IPS DF 6.9 (cell line): ENCODE measurements around the gene BHMT2.

Experiments used
- DNase-seq: peaks from one replicate; pipeline ENCODE4 v3.0.0-alpha.2; 2013; ENCODE audit warnings: low read depth, low spot score
- H3K27ac ChIP-seq: one replicate; pipeline ENCODE4 v1.5.1; 2013; ENCODE audit warnings: low read length, control low read depth
- H3K27me3 ChIP-seq: 2 replicates; pipeline ENCODE4 v1.6.1; 2013; ENCODE audit warnings: mild to moderate bottlenecking, low read length; ENCODE audit not compliant: control insufficient read depth, insufficient read depth
- H3K36me3 ChIP-seq: 2 replicates; pipeline ENCODE4 v1.6.1; 2013; ENCODE audit warnings: low read length; ENCODE audit not compliant: control insufficient read depth, insufficient read depth
- H3K4me1 ChIP-seq: 2 replicates; pipeline ENCODE4 v1.6.1; 2013; ENCODE audit warnings: low read length; ENCODE audit not compliant: control insufficient read depth, insufficient read depth
- H3K4me3 ChIP-seq: 2 replicates; pipeline ENCODE4 v1.5.1; 2013; ENCODE audit warnings: mild to moderate bottlenecking, low read length
- H3K9me3 ChIP-seq: 2 replicates; pipeline ENCODE4 v1.6.1; 2013; ENCODE audit warnings: low read length, inconsistent platforms; ENCODE audit not compliant: control insufficient read depth, insufficient read depth
- WGBS: extraction: QIAGEN DNeasy Blood & Tissue Kit; methylation state at CpG from one replicate; pipeline ENCODE4 v1.1.7; 2013; ENCODE audit warnings: mixed read lengths, missing lambda C conversion rate; ENCODE audit not compliant: insufficient read length, insufficient coverage; 5-methylcytosine and 5-hydroxymethylcytosine counted together

The BHMT2 gene

DNA sequence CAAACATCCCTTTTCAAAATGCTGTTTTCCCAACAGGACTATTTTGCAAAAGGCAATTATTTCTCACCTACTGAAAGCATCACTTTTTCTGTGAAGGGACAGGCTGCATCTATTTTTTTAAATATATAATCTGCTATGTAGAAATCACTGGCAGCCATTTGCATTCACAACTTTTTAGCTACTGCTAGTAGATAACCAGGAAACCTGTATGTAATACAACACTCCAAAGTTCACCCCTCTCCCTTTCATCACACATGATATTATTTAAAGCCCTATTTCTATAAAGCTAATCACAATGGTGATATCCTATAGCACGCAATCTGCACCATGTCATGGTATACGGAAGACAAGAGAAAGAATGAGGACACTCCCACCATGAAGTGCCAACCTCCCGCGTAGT is 9.9 kb upstream of the BHMT2 start:
- no peaks in the 10 kb centered on the region for H3K4me1 ChIP-seq
- H3K9me3 ChIP-seq = no peaks in the 10 kb centered on the region
- H3K27ac ChIP-seq = no peak overlapping the region
- no peaks in the 10 kb centered on the region for H3K27me3 ChIP-seq
- DNase-seq = no peak
- WGBS = no CpG with 5 or more reads among the region's 4 CpGs
- H3K36me3 ChIP-seq = no peaks in the 10 kb centered on the region
- H3K4me3 ChIP-seq = no peak overlapping the region

DNA sequence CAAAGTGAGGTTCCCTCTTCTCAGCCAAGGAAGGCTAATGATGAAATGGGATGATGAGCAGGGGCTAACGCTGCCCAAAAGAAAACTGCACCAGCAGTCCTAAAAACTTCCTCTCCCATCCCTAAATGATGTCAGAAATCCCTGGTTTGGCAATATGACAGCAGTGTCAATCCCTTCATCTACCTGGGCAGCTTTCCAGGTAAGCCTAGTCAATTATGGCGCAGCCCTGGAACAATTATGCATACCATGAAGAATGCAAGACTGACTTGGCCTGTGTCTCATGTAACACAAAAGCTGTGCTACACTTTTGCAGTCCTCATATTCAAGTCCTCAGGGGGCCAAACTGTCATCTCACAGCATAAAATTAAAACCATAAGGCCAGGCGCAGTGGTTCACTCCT is 7.1 kb upstream of the BHMT2 start:
- H3K4me1 ChIP-seq = no peaks in the 10 kb centered on the region
- H3K9me3 ChIP-seq = no peaks in the 10 kb centered on the region
- no peak for DNase-seq
- no peaks in the 10 kb centered on the region for H3K36me3 ChIP-seq
- no peak overlapping the region for H3K27ac ChIP-seq
- H3K4me3 ChIP-seq = no peak overlapping the region
- H3K27me3 ChIP-seq = no peaks in the 10 kb centered on the region
- no CpG with 5 or more reads among the region's 3 CpGs for WGBS

GRCh38 chr5:79070350-79070667 is 742 bp downstream of the BHMT2 start:
- WGBS = no CpG with 5 or more reads among the region's 9 CpGs

GRCh38 chr5:79074641-79075040 is 5.1 kb downstream of the BHMT2 start:
- no peak for DNase-seq
- Histone ChIP-seq H3K27ac (no peak overlapping the region), H3K4me3 (no peak overlapping the region), H3K9me3 (no peaks in the 10 kb centered on the region), H3K4me1 (no peaks in the 10 kb centered on the region), H3K36me3 (no peaks in the 10 kb centered on the region; the same call in 1 of the 2 replicates), H3K27me3 (no peaks in the 10 kb centered on the region)
- no CpG with 5 or more reads among the region's 6 CpGs for WGBS

More at GRCh38 chr5:79070350-79070667, 742 bp downstream of the BHMT2 start:
- DNase-seq = no peak
- H3K27ac ChIP-seq = no peak overlapping the region
- H3K27me3 ChIP-seq = no peaks in the 10 kb centered on the region
- H3K4me3 ChIP-seq = no peak overlapping the region
- no peaks in the 10 kb centered on the region for H3K9me3 ChIP-seq
- no peaks in the 10 kb centered on the region; the same call in 1 of the 2 replicates for H3K36me3 ChIP-seq
- no peaks in the 10 kb centered on the region for H3K4me1 ChIP-seq

DNA sequence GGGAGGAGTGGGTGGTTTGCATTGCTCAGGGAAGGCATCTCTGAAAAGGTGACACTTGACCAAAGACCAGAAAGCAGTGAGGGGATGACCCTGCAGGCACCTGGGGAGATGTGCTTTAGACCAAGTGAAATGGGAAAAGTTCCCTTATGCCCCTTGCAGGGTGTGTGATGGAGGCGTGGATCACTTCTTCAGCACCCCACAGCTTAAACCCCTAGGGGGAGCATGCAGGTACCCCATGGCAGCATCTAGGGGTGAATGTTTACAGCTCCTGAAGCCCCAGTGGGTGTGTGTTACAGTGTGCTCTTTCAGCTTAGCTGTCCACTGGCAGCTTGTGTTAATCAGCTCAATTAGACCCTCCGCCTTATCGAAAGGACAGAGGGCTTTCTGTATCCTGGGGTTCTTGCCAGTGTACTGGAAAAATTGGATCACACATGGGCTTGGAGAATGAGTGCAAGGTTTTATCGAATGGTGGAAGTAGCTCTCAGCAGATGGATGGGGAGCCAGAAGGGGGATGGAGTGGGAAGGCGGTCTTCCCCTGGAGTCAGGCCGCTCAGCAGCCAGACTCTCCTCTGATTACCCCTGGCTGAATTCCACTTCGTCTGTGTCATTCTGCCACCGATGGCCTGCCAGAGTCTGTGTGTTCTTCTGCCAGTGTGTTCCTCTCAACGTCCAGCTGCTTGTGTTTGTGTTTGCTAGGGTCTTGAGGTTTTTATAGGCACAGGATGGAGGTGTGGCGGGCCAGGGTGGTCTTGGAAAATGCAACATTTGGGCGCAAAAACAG is 6.3 kb downstream of the BHMT2 start:
- Histone ChIP-seq H3K9me3 (no peaks in the 10 kb centered on the region), H3K4me3 (no peak overlapping the region), H3K27me3 (no peaks in the 10 kb centered on the region), H3K27ac (no peak overlapping the region), H3K36me3 (no peaks in the 10 kb centered on the region), H3K4me1 (no peaks in the 10 kb centered on the region)
- DNase-seq = no peak
- WGBS = no CpG with 5 or more reads among the region's 11 CpGs

DNA sequence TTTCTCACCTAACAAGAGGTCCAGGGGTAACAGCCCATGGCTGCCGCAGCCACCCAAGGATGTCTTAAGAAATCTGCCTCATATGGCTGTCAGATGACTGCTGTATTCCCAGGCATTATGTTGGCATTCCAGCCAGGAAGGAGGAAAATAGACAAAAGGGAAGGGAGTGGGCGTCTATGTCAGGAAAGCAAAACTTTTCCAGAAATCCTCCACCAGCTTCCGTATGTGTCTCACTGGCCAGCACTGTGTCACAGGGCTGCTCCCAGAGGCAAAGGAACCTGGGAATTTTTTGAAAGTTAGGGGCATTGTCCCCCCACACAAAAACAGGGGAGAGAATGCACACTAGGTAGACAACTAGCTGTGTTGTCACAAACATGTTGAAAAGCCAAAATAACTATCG is 7.3 kb downstream of the BHMT2 start:
- no CpG with 5 or more reads among the region's 4 CpGs for WGBS
- Histone ChIP-seq H3K4me1 (no peaks in the 10 kb centered on the region), H3K27me3 (no peaks in the 10 kb centered on the region), H3K4me3 (no peak overlapping the region), H3K36me3 (no peaks in the 10 kb centered on the region), H3K9me3 (no peaks in the 10 kb centered on the region), H3K27ac (no peak overlapping the region)
- no peak for DNase-seq

DNA sequence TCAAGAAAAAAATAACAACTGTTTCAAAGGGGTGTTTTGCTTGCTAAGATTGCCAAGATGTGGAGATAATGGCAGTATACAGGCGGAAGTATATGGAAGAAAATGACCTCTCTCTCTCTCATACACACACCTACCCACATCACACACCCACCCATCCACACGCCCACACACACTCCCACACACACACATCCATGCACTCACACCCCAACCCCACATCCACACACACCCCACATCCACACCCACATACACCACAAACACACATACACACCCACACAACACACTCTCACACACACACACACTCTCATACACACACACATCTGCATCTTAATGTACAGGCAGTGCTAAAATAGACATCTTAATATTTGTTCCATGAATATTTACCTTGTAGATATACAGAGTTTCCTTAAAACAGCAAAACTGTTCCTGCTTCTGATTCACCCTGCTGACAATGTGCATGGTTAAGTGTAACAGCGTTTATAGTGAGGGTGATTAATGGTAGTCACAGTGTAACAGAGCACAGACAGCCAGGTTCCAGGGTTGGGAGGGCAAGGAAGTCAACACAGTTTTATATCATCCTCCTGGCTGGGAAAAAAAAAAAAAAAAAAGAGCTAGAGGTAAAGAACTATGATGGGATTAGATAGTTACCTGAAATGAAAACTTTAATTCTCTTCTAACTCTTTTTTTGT is 8.3 kb downstream of the BHMT2 start:
- no peak for DNase-seq
- H3K9me3 ChIP-seq = no peaks in the 10 kb centered on the region
- no peak overlapping the region for H3K27ac ChIP-seq
- no peaks in the 10 kb centered on the region for H3K4me1 ChIP-seq
- H3K4me3 ChIP-seq = no peak overlapping the region
- H3K27me3 ChIP-seq = no peaks in the 10 kb centered on the region
- no peaks in the 10 kb centered on the region for H3K36me3 ChIP-seq
- whole genome bisulfite sequencing = no CpG with 5 or more reads among the region's 3 CpGs

DNA sequence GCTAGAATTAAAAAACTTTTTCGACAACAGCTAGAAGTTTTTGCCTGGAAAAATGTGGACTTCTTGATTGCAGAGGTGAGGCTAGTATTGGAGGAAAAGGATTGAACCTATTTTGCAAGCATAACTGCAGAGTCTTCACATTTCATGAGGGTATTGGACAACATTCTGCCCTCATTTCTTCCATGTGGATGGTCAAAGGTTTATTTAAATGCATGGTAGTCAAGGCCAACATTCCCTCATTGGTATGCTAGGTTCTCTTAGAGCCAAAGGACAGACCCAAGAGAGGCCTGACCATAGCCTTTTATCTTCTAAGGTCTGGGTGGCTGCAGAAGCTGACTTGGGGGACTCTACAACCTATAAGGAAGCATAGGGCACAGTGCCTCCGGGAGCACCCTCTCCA is 11.2 kb downstream of the BHMT2 start:
- Histone ChIP-seq H3K4me3 (no peak overlapping the region), H3K4me1 (no peaks in the 10 kb centered on the region), H3K9me3 (no peaks in the 10 kb centered on the region), H3K36me3 (no peaks in the 10 kb centered on the region), H3K27me3 (no peaks in the 10 kb centered on the region), H3K27ac (no peak overlapping the region)
- WGBS = no CpG with 5 or more reads among the region's 2 CpGs
- no peak for DNase-seq

DNA sequence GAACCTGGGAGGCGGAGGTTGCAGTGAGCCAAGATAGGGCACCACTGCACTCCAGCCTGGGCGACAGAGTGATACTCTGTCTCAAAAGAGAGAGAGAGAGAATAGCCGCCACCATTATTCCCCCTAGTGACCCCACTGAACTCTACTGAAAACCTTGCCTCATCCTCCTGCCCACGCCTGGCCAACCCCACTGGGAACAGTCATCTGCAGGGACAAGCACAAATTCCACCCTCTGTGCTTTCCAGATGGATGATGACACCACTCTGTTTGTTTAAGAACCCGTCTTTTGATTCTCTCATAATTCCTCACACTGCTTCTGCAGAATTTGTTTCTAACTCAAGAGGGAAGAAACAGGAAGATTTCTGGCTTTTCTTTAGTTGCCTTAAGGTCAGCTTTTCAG is 12.2 kb downstream of the BHMT2 start:
- no peaks in the 10 kb centered on the region for H3K9me3 ChIP-seq
- WGBS = no CpG with 5 or more reads among the region's 5 CpGs
- H3K27me3 ChIP-seq = no peaks in the 10 kb centered on the region
- H3K4me1 ChIP-seq = no peaks in the 10 kb centered on the region
- H3K4me3 ChIP-seq = no peak overlapping the region
- H3K36me3 ChIP-seq = no peaks in the 10 kb centered on the region
- DNase-seq = no peak
- no peak overlapping the region for H3K27ac ChIP-seq

GRCh38 chr5:79086116-79086515 is 16.5 kb downstream of the BHMT2 start:
- no peaks in the 10 kb centered on the region for H3K36me3 ChIP-seq
- no peak for DNase-seq
- H3K9me3 ChIP-seq = no peaks in the 10 kb centered on the region
- H3K27me3 ChIP-seq = no peaks in the 10 kb centered on the region
- H3K4me1 ChIP-seq = no peaks in the 10 kb centered on the region; the same call in 1 of the 2 replicates
- WGBS = no CpG with 5 or more reads among the region's 2 CpGs
- no peak overlapping the region for H3K4me3 ChIP-seq
- no peak overlapping the region for H3K27ac ChIP-seq

DNA sequence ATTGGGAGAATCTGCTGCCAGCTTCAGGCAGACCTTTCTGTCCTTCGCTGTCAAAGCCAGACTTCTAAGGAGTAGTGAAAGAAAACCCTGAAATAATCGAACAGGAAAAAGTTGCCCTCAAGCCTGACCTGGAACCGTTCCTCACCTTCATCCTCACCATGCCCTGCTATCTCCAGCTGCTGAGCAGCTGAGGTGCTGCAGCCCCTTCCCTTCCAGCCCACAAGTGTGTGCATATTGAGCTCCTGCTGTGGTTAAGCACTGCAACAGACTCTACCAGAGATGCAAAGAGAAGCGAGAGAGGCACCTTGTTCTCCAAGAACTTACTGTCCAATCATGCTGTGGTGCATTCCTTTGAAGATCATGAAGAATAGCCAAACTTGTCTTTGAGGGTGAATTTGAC is 18.9 kb downstream of the BHMT2 start:
- Histone ChIP-seq H3K36me3 (no peaks in the 10 kb centered on the region), H3K9me3 (no peaks in the 10 kb centered on the region), H3K4me1 (no peaks in the 10 kb centered on the region; the same call in 1 of the 2 replicates), H3K27me3 (no peaks in the 10 kb centered on the region), H3K4me3 (no peak overlapping the region), H3K27ac (no peak overlapping the region)
- no CpG with 5 or more reads among the region's 4 CpGs for WGBS
- DNase-seq = no peak
